ENCODE measurements around the gene TOP3A.

TOP3A gene

GRCh38 chr17:18328643-18329204 is 13.9 kb upstream of the TOP3A start:
- no peak overlapping the region for H3K4me3 ChIP-seq (replicated peaks in 1 of 2; ENCODE audit: low read depth in 2 of 2, low read length in 2 of 2)
- no peak for DNase-seq (ENCODE audit: low read depth in 2 of 2)
- no peak for TF ChIP-seq CTCF (IDR thresholded peaks at IDR 0.05; ENCODE audit: low read depth, low read length)

- H3K4me3 ChIP-seq (replicated peaks in 1 of 2; ENCODE audit: low read depth in 2 of 2, low read length in 2 of 2), result no peak overlapping the region
- DNase-seq (ENCODE audit: low read depth in 2 of 2), result no peak
- TF ChIP-seq CTCF (IDR thresholded peaks at IDR 0.05; ENCODE audit: low read depth, low read length), result no peak
Observed at GRCh38 chr17:18327556-18327955, 12.8 kb upstream of the TOP3A start.

- no peak for TF ChIP-seq CTCF (IDR thresholded peaks at IDR 0.05; ENCODE audit: low read depth, low read length)
- H3K4me3 ChIP-seq (replicated peaks in 1 of 2; ENCODE audit: low read depth in 2 of 2, low read length in 2 of 2), result no peak overlapping the region
- DNase-seq (ENCODE audit: low read depth in 2 of 2), result no peak
Observed at GRCh38 chr17:18327093-18327492, 12.3 kb upstream of the TOP3A start.

- no peak for TF ChIP-seq CTCF (IDR thresholded peaks at IDR 0.05; ENCODE audit: low read depth, low read length)
- no peak overlapping the region for H3K4me3 ChIP-seq (replicated peaks in 1 of 2; ENCODE audit: low read depth in 2 of 2, low read length in 2 of 2)
- DNase-seq (ENCODE audit: low read depth in 2 of 2), result no peak
Observed at GRCh38 chr17:18326572-18326971, 11.8 kb upstream of the TOP3A start.

- no peak for DNase-seq (ENCODE audit: low read depth in 2 of 2)
- no peak overlapping the region for H3K4me3 ChIP-seq (replicated peaks in 1 of 2; ENCODE audit: low read depth in 2 of 2, low read length in 2 of 2)
- no peak for TF ChIP-seq CTCF (IDR thresholded peaks at IDR 0.05; ENCODE audit: low read depth, low read length)
Observed at GRCh38 chr17:18326039-18326438, 11.2 kb upstream of the TOP3A start.

GRCh38 chr17:18324140-18325050 is 9.6 kb upstream of the TOP3A start:
- no peak overlapping the region for H3K4me3 ChIP-seq (replicated peaks in 1 of 2; ENCODE audit: low read depth in 2 of 2, low read length in 2 of 2)
- TF ChIP-seq CTCF (IDR thresholded peaks at IDR 0.05; ENCODE audit: low read depth, low read length), result no peak
- no peak for DNase-seq (ENCODE audit: low read depth in 2 of 2)

Data from cardiac fibroblast (primary cell).